Measurements from ENCODE around the gene VEZF1. TPM values are rescaled to one million over a fixed set of nuclear protein-coding genes. Genes with fewer than 3 reads are reported as not detected.
A peak's percentile ranks its signal among the peaks of the same experiment; 100 is the strongest.

VEZF1 gene
- total RNA-seq, 4 donors from 2014 or later, result 45.1 to 50.6 (median 47.6) TPM

- ATAC-seq (ENCODE audit: low FRiP score) (no peak), DNase-seq (ENCODE audit: low spot score) (no peak)
- TF ChIP-seq CTCF (IDR thresholded peaks at IDR 0.05), result no peak
Measured at GRCh38 chr17:58005031-58005727, 17.1 kb upstream of the VEZF1 start.

- DNase-seq (ENCODE audit: low spot score) (no peak), ATAC-seq (ENCODE audit: low FRiP score) (no peak)
Measured at GRCh38 chr17:58004060-58004459, 16.0 kb upstream of the VEZF1 start.

GRCh38 chr17:58002973-58003372 is 14.9 kb upstream of the VEZF1 start:
- DNase-seq (ENCODE audit: low spot score) (no peak), ATAC-seq (ENCODE audit: low FRiP score) (no peak)
- TF ChIP-seq CTCF (IDR thresholded peaks at IDR 0.05), result no peak

More at GRCh38 chr17:58004060-58004459, 16.0 kb upstream of the VEZF1 start:
- TF ChIP-seq CTCF (IDR thresholded peaks at IDR 0.05), result no peak

- ATAC-seq (ENCODE audit: low FRiP score) (no peak), DNase-seq (ENCODE audit: low spot score) (no peak)
- no peak for TF ChIP-seq CTCF (IDR thresholded peaks at IDR 0.05)
Measured at GRCh38 chr17:58002154-58002948, 14.3 kb upstream of the VEZF1 start.

GRCh38 chr17:58001461-58002124 is 13.5 kb upstream of the VEZF1 start:
- ATAC-seq (ENCODE audit: low FRiP score) (no peak), DNase-seq (ENCODE audit: low spot score) (no peak)
- no peak for TF ChIP-seq CTCF (IDR thresholded peaks at IDR 0.05)

GRCh38 chr17:57999496-58000017 is 11.5 kb upstream of the VEZF1 start:
- peak in 1 of 3 donors; percentile 32 for TF ChIP-seq CTCF (IDR thresholded peaks at IDR 0.05)
- DNase-seq (ENCODE audit: low spot score), result no peak

More at GRCh38 chr17:57999496-58000017, 11.5 kb upstream of the VEZF1 start:
- ATAC-seq (ENCODE audit: low FRiP score), result peak; percentile 44
